HepG2 (cell line): ENCODE measurements around the gene ACSF3. TPM values are rescaled to one million over a fixed set of nuclear protein-coding genes. Genes with fewer than 3 reads are reported as not detected.

Experiments used
- ATF7-NPFF ChIP-seq: sonication (generic); formaldehyde crosslinking; IDR thresholded peaks from 2 replicates; pipeline ENCODE4 v1.8.1; 2023; ENCODE audit warnings: mild to moderate bottlenecking, low read depth, missing genetic modification reagents, moderate library complexity
- CEBPG ChIP-seq: IDR thresholded peaks from 2 replicates; pipeline ENCODE4 v1.6.1; 2016
- CHCHD3 ChIP-seq: sonication (generic); formaldehyde crosslinking; IDR thresholded peaks from 2 replicates; pipeline ENCODE4 v1.8.0; 2022; ENCODE audit warnings: mild to moderate bottlenecking, missing genetic modification reagents, moderate library complexity
- EHMT2 ChIP-seq: fragments of 200-600 bp; sonication (generic); IDR thresholded peaks from 2 replicates; pipeline ENCODE4 v1.7.0; 2017; ENCODE audit warnings: antibody characterized with exemption, low read depth, low read length, borderline replicate concordance
- ERF ChIP-seq: IDR thresholded peaks from 2 replicates; pipeline ENCODE4 v1.6.1; 2018; ENCODE audit warnings: missing biosample characterization, missing genetic modification reagents
- HIC2 ChIP-seq: sonication (generic); formaldehyde crosslinking; IDR thresholded peaks from 2 replicates; pipeline ENCODE4 v1.9.0; 2022; ENCODE audit warnings: low read depth, missing genetic modification reagents
- KAT7 ChIP-seq: IDR thresholded peaks from 2 replicates; pipeline ENCODE4 v1.6.1; 2018; ENCODE audit warnings: borderline replicate concordance, missing compliant biosample characterization
- MAFK ChIP-seq, 2 experiments: IDR thresholded peaks in 1 of 2; conservative IDR thresholded peaks in 1 of 2; 2 replicates each; pipeline ENCODE4 v1.6.1; 2011; ENCODE audit warnings: improper control_type of control experiment in 2 of 2, low read length in 2 of 2
- PAXIP1 ChIP-seq: sonication (generic); formaldehyde crosslinking; conservative IDR thresholded peaks from 2 replicates; pipeline ENCODE4 v1.4.0; 2020; ENCODE audit warnings: mild to moderate bottlenecking, missing genetic modification reagents, moderate library complexity
- PPARG ChIP-seq: conservative IDR thresholded peaks from 2 replicates; pipeline ENCODE4 v1.6.1; 2016; ENCODE audit warnings: missing biosample characterization, missing genetic modification reagents
- SKI ChIP-seq: fragments of 450-650 bp; IDR thresholded peaks from one replicate; pipeline ENCODE4 v1.6.1; 2018; ENCODE audit warnings: mild to moderate bottlenecking; ENCODE audit not compliant: partially characterized antibody
- SRF ChIP-seq: IDR thresholded peaks from 2 replicates; pipeline ENCODE4 v1.6.1; 2011; ENCODE audit warnings: mild to moderate bottlenecking, low read depth, low read length, moderate library complexity
- TARDBP ChIP-seq: sonication (generic); formaldehyde crosslinking; IDR thresholded peaks from 2 replicates; pipeline ENCODE4 v1.8.0; 2022; ENCODE audit warnings: mild to moderate bottlenecking, missing genetic modification reagents
- ZBTB34 ChIP-seq: sonication (generic); formaldehyde crosslinking; IDR thresholded peaks from 2 replicates; pipeline ENCODE4 v1.8.0; 2022; ENCODE audit warnings: mild to moderate bottlenecking, missing genetic modification reagents
- ZNF143 ChIP-seq: sonication (generic); formaldehyde crosslinking; IDR thresholded peaks from 2 replicates; pipeline ENCODE4 v1.4.0; 2020; ENCODE audit warnings: missing genetic modification reagents
- ZNF207 ChIP-seq: fragments of 450-650 bp; IDR thresholded peaks from 2 replicates; pipeline ENCODE4 v1.6.1; 2016; ENCODE audit warnings: antibody characterized with exemption, borderline replicate concordance
- ZNF224 ChIP-seq: sonication (generic); formaldehyde crosslinking; IDR thresholded peaks from 2 replicates; pipeline ENCODE4 v1.5.0; 2020; ENCODE audit warnings: mild to moderate bottlenecking, missing genetic modification reagents
- ZNF513 ChIP-seq: sonication (generic); formaldehyde crosslinking; conservative IDR thresholded peaks from 2 replicates; pipeline ENCODE4 v1.5.0; 2020; ENCODE audit warnings: missing genetic modification reagents
- ZNF720 ChIP-seq: sonication (generic); formaldehyde crosslinking; IDR thresholded peaks from 2 replicates; pipeline ENCODE4 v1.4.0; 2020; ENCODE audit warnings: missing genetic modification reagents
- ZNF776 ChIP-seq: sonication (generic); formaldehyde crosslinking; IDR thresholded peaks from 2 replicates; pipeline ENCODE4 v1.4.0; 2020; ENCODE audit warnings: mild to moderate bottlenecking, missing genetic modification reagents
- ZSCAN29 ChIP-seq: sonication (generic); formaldehyde crosslinking; conservative IDR thresholded peaks from 2 replicates; pipeline ENCODE4 v1.4.0; 2020; ENCODE audit warnings: mild to moderate bottlenecking, missing genetic modification reagents
- polyA plus RNA-seq, 8 experiments: library from polyadenylated mRNA; depleted of rRNA in 3 of 8; stranded (reverse) in 7 of 8; unstranded in 1 of 8; fragments of >200 nt; fragmentation: Illumina TruSeq in 4 of 8; extraction: Trizol in 4 of 8; gene quantifications; 2 replicates each; pipeline versions ENCODE4 v1.2.1 to v1.2.3, GENCODE V29; 2011 to 2016; ENCODE audit warnings: low read depth in 4 of 8, missing spikeins in 1 of 8, mixed read lengths in 1 of 8; ENCODE audit not compliant: insufficient read depth in 1 of 8
- total RNA-seq, 5 experiments: library from RNA; depleted of rRNA; stranded (reverse); fragments of >200 nt; fragmentation: Illumina TruSeq; extraction: Trizol; gene quantifications; 2 replicates each; pipeline ENCODE4 v1.2.3, GENCODE V29; 2016; ENCODE audit warnings: low read depth in 1 of 5

The ACSF3 gene
- total and polyA plus RNA-seq, 2 of the 13 experiments (the other 11 are each of a cell fraction or from before 2014, with no cell fraction given), result 14.9 to 30.6 TPM

GRCh38 chr16:89167425-89167941 is 73.8 kb downstream of the ACSF3 start (continued):
- TF ChIP-seq HIC2 (CRISPR knock-in tag), result peak; percentile 91
- TF ChIP-seq ZBTB34 (CRISPR knock-in tag), result peak; percentile 82; the same call in 1 of the 2 replicates
- peak; percentile 67; the same call in 1 of the 2 replicates for TF ChIP-seq ZSCAN29
- no peak for TF ChIP-seq SRF
- peak; percentile 91 for TF ChIP-seq ERF (CRISPR knock-in tag)
- TF ChIP-seq SKI, result peak; percentile 96
- 0 out of 2 replicates have a peak, but pooled peaks have one; percentile 45 for TF ChIP-seq CHCHD3
- no peak for TF ChIP-seq ZNF143 (CRISPR knock-in tag)
- peak; percentile 66 for TF ChIP-seq CEBPG (CRISPR knock-in tag)
- no peak for TF ChIP-seq ZNF224
- TF ChIP-seq ZNF776 (CRISPR knock-in tag), result peak; percentile 82; the same call in 1 of the 2 replicates
- TF ChIP-seq ZNF513, result no peak
- no peak; the same call in 1 of the 2 replicates for TF ChIP-seq KAT7
- no peak for TF ChIP-seq ZNF207
- peak; percentile 44; the same call in 1 of the 2 replicates for TF ChIP-seq PAXIP1 (CRISPR knock-in tag)
- TF ChIP-seq ATF7-NPFF (CRISPR knock-in tag), result no peak
- no peak for TF ChIP-seq ZNF720 (CRISPR knock-in tag)
- TF ChIP-seq PPARG (CRISPR knock-in tag), result 0 out of 2 replicates have a peak, but pooled peaks have one; percentile 38
- no peak for TF ChIP-seq EHMT2
- TF ChIP-seq TARDBP (CRISPR knock-in tag), result peak; percentile 90
- TF ChIP-seq MAFK (conservative IDR thresholded peaks at IDR 0.05 in 1 of 2, IDR thresholded peaks at IDR 0.05 in 1 of 2; ENCODE audit: low read length in 2 of 2), result no peak
